GM12801 (cell line): ENCODE measurements around the gene TMEM121B.

ENCODE experiments used
- CTCF ChIP-seq: IDR thresholded peaks from one replicate; pipeline ENCODE4 v1.5.1; 2011; ENCODE audit warnings: control low read depth; ENCODE audit not compliant: insufficient read length; ENCODE audit errors: extremely low read depth

TMEM121B gene

DNA sequence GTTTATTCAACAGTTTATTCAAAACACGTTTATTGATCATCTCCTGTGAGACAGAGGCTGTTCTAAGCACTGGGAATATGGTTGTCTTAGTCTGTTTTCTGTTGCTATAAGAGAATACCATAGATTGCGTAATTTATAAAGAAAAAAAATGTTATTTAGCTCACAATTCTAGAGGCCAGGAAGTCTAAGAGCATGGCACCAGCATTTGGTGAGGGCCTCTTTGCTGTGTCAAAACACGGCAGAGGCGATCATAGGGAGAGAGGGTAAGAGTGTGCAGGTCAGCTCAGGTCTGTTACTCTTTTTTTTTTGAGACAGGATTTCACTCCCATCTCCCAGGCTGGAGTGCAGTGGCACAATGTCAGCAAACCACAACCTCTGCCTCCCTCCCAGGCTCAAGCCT is 41.6 kb downstream of the TMEM121B start:
- TF ChIP-seq CTCF: no peak

DNA sequence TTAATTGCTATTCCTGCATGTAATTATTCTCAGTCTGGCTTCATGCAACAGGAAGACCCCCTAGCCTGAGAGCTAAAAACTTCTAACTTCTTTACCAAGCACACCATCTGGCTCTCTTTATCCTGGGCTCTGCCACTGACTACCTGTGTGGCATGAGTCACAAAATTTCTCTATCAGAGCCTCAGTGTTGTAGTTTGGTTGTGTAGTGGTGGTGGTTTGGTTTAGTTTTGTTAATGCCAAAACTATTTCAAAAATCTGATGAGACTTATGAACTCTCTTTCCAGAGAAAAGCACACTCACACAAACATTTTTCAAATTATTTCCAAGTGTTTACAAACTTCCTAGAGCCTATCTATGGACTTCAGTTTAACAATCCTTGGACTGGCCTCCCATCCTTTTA is 43.9 kb downstream of the TMEM121B start:
- no peak for TF ChIP-seq CTCF

GRCh38 chr22:17074648-17075002 is 46.5 kb downstream of the TMEM121B start:
- no peak for TF ChIP-seq CTCF

GRCh38 chr22:17072877-17073276 is 48.3 kb downstream of the TMEM121B start:
- TF ChIP-seq CTCF: no peak
